Fibroblast of mammary gland (primary cell): ENCODE measurements around the gene RASL12.

Source experiments
- DNase-seq: peaks from one replicate; pipeline ENCODE4 v3.0.0-alpha.2; 2010; ENCODE audit warnings: low read depth
- H3K4me3 ChIP-seq: 2 replicates; pipeline ENCODE4 v1.5.1; 2011; ENCODE audit warnings: low read depth, mild to moderate bottlenecking, low read length, moderate library complexity; ENCODE audit not compliant: control insufficient read depth
- TF ChIP-seq, protein P1 (sequence below): conservative IDR thresholded peaks from 2 replicates; pipeline ENCODE4 v1.5.1; 2011; ENCODE audit warnings: low read depth, low read length, inconsistent platforms; ENCODE audit not compliant: control insufficient read depth, insufficient read depth

RASL12 gene

DNA sequence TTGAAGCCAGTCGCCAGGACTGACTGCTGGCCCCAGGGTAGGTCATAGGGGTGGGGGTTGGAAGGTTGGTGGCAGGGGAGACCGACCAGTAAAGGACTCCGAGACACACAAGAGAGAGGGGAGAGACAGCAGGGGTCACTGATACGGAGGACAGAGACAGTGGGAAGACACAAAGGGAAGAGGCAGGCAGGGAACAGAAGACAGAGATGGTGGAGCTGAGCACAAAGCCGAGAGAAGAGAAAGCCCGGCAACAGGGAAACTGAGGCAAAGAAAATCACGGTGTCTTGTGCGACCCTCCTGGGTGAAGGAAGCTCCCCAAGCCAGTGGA, 510 bp downstream of the RASL12 start:
- TF ChIP-seq, protein P1, sequence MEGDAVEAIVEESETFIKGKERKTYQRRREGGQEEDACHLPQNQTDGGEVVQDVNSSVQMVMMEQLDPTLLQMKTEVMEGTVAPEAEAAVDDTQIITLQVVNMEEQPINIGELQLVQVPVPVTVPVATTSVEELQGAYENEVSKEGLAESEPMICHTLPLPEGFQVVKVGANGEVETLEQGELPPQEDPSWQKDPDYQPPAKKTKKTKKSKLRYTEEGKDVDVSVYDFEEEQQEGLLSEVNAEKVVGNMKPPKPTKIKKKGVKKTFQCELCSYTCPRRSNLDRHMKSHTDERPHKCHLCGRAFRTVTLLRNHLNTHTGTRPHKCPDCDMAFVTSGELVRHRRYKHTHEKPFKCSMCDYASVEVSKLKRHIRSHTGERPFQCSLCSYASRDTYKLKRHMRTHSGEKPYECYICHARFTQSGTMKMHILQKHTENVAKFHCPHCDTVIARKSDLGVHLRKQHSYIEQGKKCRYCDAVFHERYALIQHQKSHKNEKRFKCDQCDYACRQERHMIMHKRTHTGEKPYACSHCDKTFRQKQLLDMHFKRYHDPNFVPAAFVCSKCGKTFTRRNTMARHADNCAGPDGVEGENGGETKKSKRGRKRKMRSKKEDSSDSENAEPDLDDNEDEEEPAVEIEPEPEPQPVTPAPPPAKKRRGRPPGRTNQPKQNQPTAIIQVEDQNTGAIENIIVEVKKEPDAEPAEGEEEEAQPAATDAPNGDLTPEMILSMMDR = no peak

DNA sequence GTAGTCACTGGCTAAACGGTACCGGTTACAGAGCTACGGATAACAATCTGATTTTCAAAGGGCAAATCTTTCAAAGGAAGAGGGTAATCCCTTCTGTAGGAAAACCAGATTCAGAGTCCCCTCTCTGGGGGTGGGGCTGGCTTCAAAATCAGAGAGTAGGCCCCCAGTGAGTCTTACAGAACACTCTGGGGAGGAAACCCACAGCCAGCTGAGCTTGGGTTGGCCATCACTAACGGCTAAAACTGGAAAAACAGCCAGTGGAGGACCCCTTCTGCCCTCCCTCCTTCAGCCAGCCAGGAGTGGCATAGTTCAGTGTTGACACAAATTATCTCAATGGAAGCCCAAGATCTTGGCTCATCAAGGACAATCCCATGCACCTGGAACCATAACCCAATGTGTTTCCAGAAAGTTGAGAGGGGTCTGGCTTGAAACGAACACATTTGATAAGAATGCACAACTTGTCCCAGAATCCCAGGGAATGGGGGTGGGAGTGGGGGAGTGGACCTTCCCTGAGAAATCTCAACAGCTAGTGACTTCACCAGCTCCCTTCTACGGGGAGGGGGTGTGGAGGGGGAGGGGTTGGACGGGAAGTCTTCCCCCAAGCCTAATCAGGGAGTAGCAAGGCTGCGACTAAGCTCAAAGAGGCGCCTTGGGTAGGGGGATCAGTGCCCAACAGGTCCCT, 1.0 kb downstream of the RASL12 start:
- TF ChIP-seq, protein P1 = no peak
- no peak overlapping the region for H3K4me3 ChIP-seq
- DNase-seq = no peak

More for the DNA sequence above, 510 bp downstream of the RASL12 start:
- no peak for DNase-seq
- peak overlapping the region; percentile 16 for H3K4me3 ChIP-seq

- TF ChIP-seq, protein P1 = no peak
- DNase-seq = peak; percentile 50
- H3K4me3 ChIP-seq = no peak overlapping the region
Observed at GRCh38 chr15:65066001-65066634, 1.7 kb downstream of the RASL12 start.

GRCh38 chr15:65062726-65063125, 5.1 kb downstream of the RASL12 start:
- no peak for DNase-seq
- no peak overlapping the region for H3K4me3 ChIP-seq
- TF ChIP-seq, protein P1 = no peak

- TF ChIP-seq, protein P1 = no peak
- H3K4me3 ChIP-seq = no peak overlapping the region
- no peak for DNase-seq
Observed at GRCh38 chr15:65062061-65062460, 5.7 kb downstream of the RASL12 start.

GRCh38 chr15:65060641-65061397, 7.0 kb downstream of the RASL12 start:
- DNase-seq = no peak
- H3K4me3 ChIP-seq = no peak overlapping the region
- TF ChIP-seq, protein P1 = no peak
